HG03196 (cell line): Measurements from ENCODE around the gene NLGN4Y.

Experiments
- ATAC-seq: cut with Tn5 transposase; IDR thresholded peaks from one replicate; pipeline ENCODE4 v1.9.1; 2021; ENCODE audit not compliant: unreplicated experiment

Gene NLGN4Y

DNA sequence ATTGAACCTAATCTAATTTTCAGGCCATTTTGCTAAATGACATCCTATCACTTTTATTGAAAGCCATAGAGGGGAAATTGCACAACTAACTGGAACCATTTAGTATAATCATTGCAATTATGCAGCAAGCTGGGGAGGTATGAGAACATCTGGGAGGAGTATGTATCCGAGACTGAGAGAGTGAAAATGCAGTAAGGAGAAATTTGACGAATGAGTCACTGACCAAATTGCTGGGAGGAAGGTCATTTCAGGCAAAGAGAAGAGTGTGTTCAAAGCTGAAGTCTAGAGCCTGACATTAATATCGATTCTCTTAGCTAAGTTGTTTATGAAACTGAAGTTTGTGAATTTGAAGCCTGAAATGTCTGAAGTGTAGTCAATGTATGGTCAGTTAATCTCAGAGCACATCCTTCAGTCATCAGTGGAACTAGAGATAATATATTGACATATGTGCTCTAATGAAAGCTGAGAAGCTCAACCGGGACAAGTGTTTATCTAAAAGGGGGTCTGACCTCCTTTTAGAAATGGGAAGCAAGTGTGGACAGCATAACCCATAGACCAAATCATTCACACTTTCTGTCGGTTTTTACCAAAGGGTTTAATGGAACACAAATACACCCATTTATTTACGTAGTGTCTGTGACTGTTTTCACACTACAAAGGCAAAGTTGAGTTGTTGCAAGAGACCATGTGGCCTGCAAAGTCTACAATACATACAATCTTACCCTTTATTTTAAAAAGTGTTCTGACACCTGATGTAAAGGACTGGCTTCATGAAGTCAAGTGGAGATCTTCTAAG lies 120.0 kb downstream of the NLGN4Y start:
- no peak for ATAC-seq

GRCh38 chrY:14679181-14679580 lies 154.9 kb downstream of the NLGN4Y start:
- ATAC-seq = no peak

- no peak for ATAC-seq
Observed at GRCh38 chrY:14694543-14694942, 170.2 kb downstream of the NLGN4Y start.

DNA sequence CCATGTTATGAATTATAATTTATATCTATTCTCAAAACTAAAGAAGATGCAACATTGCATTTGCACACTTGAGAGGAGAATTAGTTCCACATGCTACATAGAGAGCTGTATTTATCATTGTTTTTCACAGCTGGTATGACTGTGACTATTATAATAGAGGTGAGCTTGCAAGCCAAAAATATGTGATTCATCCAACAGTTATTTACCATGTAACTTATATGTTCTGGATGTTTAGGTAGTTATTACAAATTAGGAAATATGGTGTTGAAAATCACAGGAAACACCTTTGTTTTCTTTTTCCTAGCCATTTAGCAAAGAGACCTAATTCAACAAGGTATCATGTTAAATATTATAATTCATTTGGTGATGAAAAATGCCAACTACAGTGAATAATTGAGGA lies 183.8 kb downstream of the NLGN4Y start:
- ATAC-seq = no peak

GRCh38 chrY:14741596-14741995 lies 217.3 kb downstream of the NLGN4Y start:
- ATAC-seq = no peak

- ATAC-seq = no peak
Observed at GRCh38 chrY:14748329-14748728, 224.0 kb downstream of the NLGN4Y start.

GRCh38 chrY:14755571-14755970 lies 231.2 kb downstream of the NLGN4Y start:
- ATAC-seq = no peak

- ATAC-seq = no peak
Observed at GRCh38 chrY:14762903-14763302, 238.6 kb downstream of the NLGN4Y start.

DNA sequence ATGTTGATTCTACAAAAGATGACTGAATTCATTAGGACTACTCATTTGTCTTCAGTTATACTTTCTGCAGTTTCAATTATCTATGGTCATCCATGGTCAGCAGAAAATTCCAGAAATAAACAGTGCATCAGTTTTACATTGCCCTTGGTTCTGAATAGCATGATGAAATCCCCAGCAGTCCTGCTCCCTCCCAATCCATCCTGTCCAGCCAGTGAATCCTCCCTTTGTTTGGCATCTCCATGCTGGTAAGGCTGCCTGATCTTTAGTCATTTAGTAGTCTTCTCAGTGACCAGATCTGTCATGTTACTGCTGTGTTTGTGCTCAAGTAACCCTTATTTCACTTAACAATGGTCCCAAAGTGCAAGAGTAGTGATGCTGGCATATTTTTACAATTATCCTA lies 239.3 kb downstream of the NLGN4Y start:
- ATAC-seq = no peak

- no peak for ATAC-seq
Observed at GRCh38 chrY:14778208-14778607, 253.9 kb downstream of the NLGN4Y start.

- ATAC-seq = no peak
Observed at GRCh38 chrY:14793104-14793503, 268.8 kb downstream of the NLGN4Y start.

DNA sequence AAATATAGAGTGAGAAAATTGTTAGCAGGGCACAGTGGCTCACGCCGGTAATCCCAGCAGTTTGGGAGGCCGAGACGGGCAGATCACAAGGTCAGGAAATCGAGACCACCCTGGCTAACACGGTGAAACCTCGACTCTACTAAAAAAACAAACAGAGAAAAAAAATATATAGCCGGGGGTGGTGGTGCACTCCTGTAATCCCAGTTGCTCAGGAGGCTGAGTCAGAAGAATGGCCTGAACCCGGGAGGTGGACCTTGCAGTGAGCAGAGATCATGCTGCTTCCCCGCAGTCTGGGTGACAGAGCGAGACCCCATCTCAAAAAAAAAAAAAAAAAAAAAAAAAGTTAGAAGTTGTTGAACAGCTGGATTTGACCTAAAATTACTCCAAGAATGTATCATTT lies 269.3 kb downstream of the NLGN4Y start:
- no peak for ATAC-seq

GRCh38 chrY:14798010-14798409 lies 273.7 kb downstream of the NLGN4Y start:
- no peak for ATAC-seq

DNA sequence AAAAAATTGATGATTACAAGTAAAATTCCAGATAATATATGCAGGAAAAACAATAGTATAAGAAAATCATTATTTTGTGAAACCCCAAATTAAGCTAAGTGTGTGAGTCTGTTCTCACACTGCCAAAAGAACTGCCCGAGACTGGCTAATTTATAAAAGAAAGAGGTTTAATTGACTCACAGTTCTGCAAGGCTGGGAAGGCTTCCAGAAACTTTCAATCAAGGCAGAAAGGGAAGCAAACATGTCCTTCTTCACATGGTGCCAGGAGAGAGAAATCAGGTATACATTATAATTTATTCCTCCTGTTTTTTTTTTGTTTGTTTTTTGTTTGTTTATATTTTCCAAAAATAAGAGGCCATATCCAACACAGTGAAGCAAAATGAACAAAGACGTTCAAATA lies 276.8 kb downstream of the NLGN4Y start:
- ATAC-seq = no peak

DNA sequence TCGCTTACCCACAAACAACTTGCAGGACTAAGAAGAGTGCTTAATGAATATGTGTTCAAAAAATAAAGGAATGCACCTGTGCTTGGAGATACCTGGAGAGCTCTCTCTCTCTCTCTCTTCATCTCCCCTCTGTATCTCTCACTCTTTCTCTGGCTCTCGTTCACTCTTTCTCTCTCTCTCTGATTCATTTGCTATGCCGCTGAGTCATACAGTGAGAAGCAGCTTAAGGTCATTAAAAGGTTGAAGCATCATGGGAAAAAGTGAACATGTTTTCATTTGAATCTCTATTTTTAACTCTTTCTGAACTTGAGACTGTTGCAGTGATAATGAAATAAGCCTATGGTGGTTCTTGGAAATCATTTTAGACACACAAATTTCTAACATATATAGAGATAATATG lies 277.8 kb downstream of the NLGN4Y start:
- ATAC-seq = no peak

DNA sequence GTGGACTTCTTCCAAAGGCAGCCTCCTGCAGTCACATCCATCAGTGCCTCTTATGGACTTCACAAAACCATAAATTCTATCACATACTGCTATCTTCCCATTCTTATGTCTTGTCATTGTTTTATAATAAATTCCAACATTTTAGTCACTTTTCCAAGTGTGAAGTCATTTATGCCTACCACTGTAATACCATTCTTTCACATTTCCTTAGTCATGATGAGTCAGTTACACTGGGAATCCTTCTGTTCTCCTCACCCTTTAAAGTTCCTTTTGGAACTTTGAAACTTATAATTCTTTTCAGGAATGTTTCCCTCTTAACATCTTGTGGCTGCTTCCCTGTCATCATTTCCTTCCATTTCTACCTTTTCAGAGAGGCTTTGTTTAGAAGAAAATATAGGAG lies 279.7 kb downstream of the NLGN4Y start:
- no peak for ATAC-seq

GRCh38 chrY:14818452-14818851 lies 294.1 kb downstream of the NLGN4Y start:
- ATAC-seq = no peak

DNA sequence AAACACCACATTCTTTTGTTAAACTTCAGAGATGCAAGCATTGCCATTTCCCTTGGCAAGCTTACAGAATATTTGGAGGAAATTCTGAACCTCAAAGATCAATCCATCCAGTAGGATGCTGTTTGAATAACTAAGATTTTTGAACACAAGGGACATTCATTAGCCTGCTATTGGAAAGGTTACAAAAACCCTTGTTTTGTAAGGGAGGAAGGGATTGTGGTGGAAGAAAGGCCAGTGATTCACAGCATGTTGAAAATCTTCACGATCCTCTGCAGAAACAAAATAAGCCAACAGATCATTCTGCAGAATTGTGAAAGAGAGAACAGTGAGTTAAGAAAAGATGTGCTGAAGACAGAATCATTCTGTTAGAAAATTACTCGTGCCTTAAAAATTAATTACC lies 297.9 kb downstream of the NLGN4Y start:
- ATAC-seq = no peak

DNA sequence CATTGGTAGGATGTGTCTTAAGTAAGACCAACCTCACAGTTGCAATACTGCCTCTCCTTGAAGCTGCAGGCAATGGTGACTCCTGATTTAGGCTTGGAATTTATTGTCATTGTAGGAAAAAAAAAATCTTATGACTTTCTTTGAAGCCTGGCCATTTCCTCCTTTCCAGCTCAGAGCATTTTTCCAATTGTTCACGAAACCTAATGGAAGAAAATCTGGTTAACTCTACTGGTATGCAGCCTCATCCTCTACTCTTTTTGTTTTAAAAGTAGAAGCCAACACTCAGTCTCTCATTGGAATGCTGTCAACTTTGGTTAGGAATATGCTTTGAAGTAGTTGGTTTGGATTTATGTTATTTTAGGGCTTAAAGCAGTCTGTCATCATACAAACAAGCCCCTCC lies 298.6 kb downstream of the NLGN4Y start:
- no peak for ATAC-seq

- no peak for ATAC-seq
Observed at GRCh38 chrY:14824583-14824982, 300.3 kb downstream of the NLGN4Y start.

DNA sequence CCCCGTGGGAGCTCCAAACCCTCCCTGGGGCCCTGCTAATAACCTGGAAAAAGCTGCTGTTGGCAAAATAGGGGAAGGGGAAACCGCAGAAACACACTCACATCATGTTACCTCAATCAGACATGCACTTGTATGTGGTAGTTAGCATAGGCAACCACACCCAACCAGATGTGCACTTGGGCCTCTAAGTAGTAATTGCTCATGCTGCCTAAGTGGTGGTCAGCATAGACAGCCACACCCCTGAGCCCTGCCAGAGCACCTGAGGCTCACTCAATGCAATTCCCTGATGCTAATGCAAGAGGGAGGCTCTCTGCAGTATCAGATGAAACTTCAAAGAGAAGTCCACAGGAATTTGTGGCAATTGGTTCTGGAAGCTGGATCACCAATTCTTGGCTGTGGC lies 301.4 kb downstream of the NLGN4Y start:
- ATAC-seq = no peak

- no peak for ATAC-seq
Observed at GRCh38 chrY:14828531-14828930, 304.2 kb downstream of the NLGN4Y start.

GRCh38 chrY:14829366-14829885 lies 305.1 kb downstream of the NLGN4Y start:
- ATAC-seq = no peak
